Measurements from ENCODE around the gene SLC22A23.

SLC22A23 gene

GRCh38 chr6:3280866-3281465 is 175.9 kb downstream of the SLC22A23 start:
- DNase-seq = no peak

GRCh38 chr6:3280091-3280490 is 176.8 kb downstream of the SLC22A23 start:
- DNase-seq = no peak

GRCh38 chr6:3278691-3279090 is 178.2 kb downstream of the SLC22A23 start:
- no peak for DNase-seq

- DNase-seq = no peak
Observed at GRCh38 chr6:3277851-3278416, 178.9 kb downstream of the SLC22A23 start.

GRCh38 chr6:3277251-3277650 is 179.6 kb downstream of the SLC22A23 start:
- DNase-seq = no peak

GRCh38 chr6:3276174-3277167 is 180.4 kb downstream of the SLC22A23 start:
- no peak for DNase-seq

- DNase-seq = no peak
Observed at GRCh38 chr6:3273707-3274521, 182.9 kb downstream of the SLC22A23 start.

GRCh38 chr6:3272911-3273547 is 183.8 kb downstream of the SLC22A23 start:
- DNase-seq = no peak

- no peak for DNase-seq
Observed at GRCh38 chr6:3271756-3272155, 185.1 kb downstream of the SLC22A23 start.

- no peak for DNase-seq
Observed at GRCh38 chr6:3270258-3270657, 186.6 kb downstream of the SLC22A23 start.

- DNase-seq = no peak
Observed at GRCh38 chr6:3269281-3269975, 187.4 kb downstream of the SLC22A23 start.

- no peak for DNase-seq
Observed at GRCh38 chr6:3268680-3269079, 188.2 kb downstream of the SLC22A23 start.

- no peak for DNase-seq
Observed at GRCh38 chr6:3267162-3267561, 189.7 kb downstream of the SLC22A23 start.

- DNase-seq = no peak
Observed at GRCh38 chr6:3266170-3266569, 190.7 kb downstream of the SLC22A23 start.

GRCh38 chr6:3265671-3266070 is 191.2 kb downstream of the SLC22A23 start:
- DNase-seq = no peak

- DNase-seq = no peak
Observed at GRCh38 chr6:3264356-3264755, 192.5 kb downstream of the SLC22A23 start.

- no peak for DNase-seq
Observed at GRCh38 chr6:3263096-3263495, 193.8 kb downstream of the SLC22A23 start.

- DNase-seq = no peak
Observed at GRCh38 chr6:3261921-3262320, 194.9 kb downstream of the SLC22A23 start.

GRCh38 chr6:3261518-3261820 is 195.4 kb downstream of the SLC22A23 start:
- no peak for DNase-seq

GRCh38 chr6:3260772-3261517 is 195.9 kb downstream of the SLC22A23 start:
- no peak for DNase-seq

GRCh38 chr6:3260296-3260695 is 196.6 kb downstream of the SLC22A23 start:
- no peak for DNase-seq
